ENCODE results near the gene ENOSF1.

The ENOSF1 gene

GRCh38 chr18:655445-655844, 57.0 kb downstream of the ENOSF1 start:
- Histone ChIP-seq H3K36me3 (ENCODE audit: insufficient read depth, low read length) (peaks cover 19% of the 10 kb centered on the region), H3K4me1 (ENCODE audit: insufficient read depth, low read length, poor library complexity, severe bottlenecking) (peaks cover 55% of the 10 kb centered on the region), H4K20me1 (ENCODE audit: insufficient read depth, low read length, poor library complexity, severe bottlenecking) (peaks cover 15% of the 10 kb centered on the region), H3K79me2 (ENCODE audit: insufficient read depth, low read length) (peaks cover 56% of the 10 kb centered on the region), H3K9me3 (ENCODE audit: insufficient read depth, low read depth, low read length) (no peaks in the 10 kb centered on the region), H3K4me3 (ENCODE audit: low read length, poor library complexity, severe bottlenecking) (peak overlapping the region; percentile 97), H2AFZ (ENCODE audit: low read length) (no peak overlapping the region), H3K9ac (ENCODE audit: low read depth, low read length, poor library complexity, severe bottlenecking) (peak overlapping the region; percentile 100), H3K9me2 (replicated peaks; ENCODE audit: low read depth, low read length) (no peaks in the 10 kb centered on the region), H3K4me2 (ENCODE audit: low read depth, low read length, poor library complexity, severe bottlenecking) (peak overlapping the region; percentile 95), H3K27me3 (ENCODE audit: insufficient read depth, low read length, poor library complexity, severe bottlenecking) (peaks cover 6% of the 10 kb centered on the region), H3F3A (ENCODE audit: low read depth) (no peaks in the 10 kb centered on the region)
- TF ChIP-seq EZH2phosphoT487 (IDR thresholded peaks at IDR 0.05; ENCODE audit: borderline replicate concordance) (no peak), CTCF (conservative IDR thresholded peaks at IDR 0.05; ENCODE audit: low read length) (no peak)

GRCh38 chr18:654601-655000, 57.8 kb downstream of the ENOSF1 start:
- Histone ChIP-seq H3K9me2 (replicated peaks; ENCODE audit: low read depth, low read length) (no peaks in the 10 kb centered on the region), H2AFZ (ENCODE audit: low read length) (no peak overlapping the region), H3K9me3 (ENCODE audit: insufficient read depth, low read depth, low read length) (no peaks in the 10 kb centered on the region), H3K27me3 (ENCODE audit: insufficient read depth, low read length, poor library complexity, severe bottlenecking) (peaks cover 6% of the 10 kb centered on the region), H3F3A (ENCODE audit: low read depth) (no peaks in the 10 kb centered on the region), H3K36me3 (ENCODE audit: insufficient read depth, low read length) (peaks cover 10% of the 10 kb centered on the region; the same call in 1 of the 2 replicates), H3K4me3 (ENCODE audit: low read length, poor library complexity, severe bottlenecking) (no peak overlapping the region), H3K79me2 (ENCODE audit: insufficient read depth, low read length) (peaks cover 48% of the 10 kb centered on the region), H3K9ac (ENCODE audit: low read depth, low read length, poor library complexity, severe bottlenecking) (no peak overlapping the region), H4K20me1 (ENCODE audit: insufficient read depth, low read length, poor library complexity, severe bottlenecking) (peaks cover 7% of the 10 kb centered on the region), H3K4me1 (ENCODE audit: insufficient read depth, low read length, poor library complexity, severe bottlenecking) (peaks cover 55% of the 10 kb centered on the region), H3K4me2 (ENCODE audit: low read depth, low read length, poor library complexity, severe bottlenecking) (no peak overlapping the region)
- TF ChIP-seq EZH2phosphoT487 (IDR thresholded peaks at IDR 0.05; ENCODE audit: borderline replicate concordance) (no peak), CTCF (conservative IDR thresholded peaks at IDR 0.05; ENCODE audit: low read length) (no peak)

GRCh38 chr18:653512-653911, 58.9 kb downstream of the ENOSF1 start:
- H3K9ac ChIP-seq (ENCODE audit: low read depth, low read length, poor library complexity, severe bottlenecking) = no peak overlapping the region
- peaks cover 50% of the 10 kb centered on the region for H3K4me1 ChIP-seq (ENCODE audit: insufficient read depth, low read length, poor library complexity, severe bottlenecking)
- H3K36me3 ChIP-seq (ENCODE audit: insufficient read depth, low read length) = no peaks in the 10 kb centered on the region
- H3F3A ChIP-seq (ENCODE audit: low read depth) = no peaks in the 10 kb centered on the region
- no peak overlapping the region for H3K4me2 ChIP-seq (ENCODE audit: low read depth, low read length, poor library complexity, severe bottlenecking)
- peaks cover 37% of the 10 kb centered on the region for H3K79me2 ChIP-seq (ENCODE audit: insufficient read depth, low read length)
- no peak overlapping the region for H2AFZ ChIP-seq (ENCODE audit: low read length)
- H3K9me3 ChIP-seq (ENCODE audit: insufficient read depth, low read depth, low read length) = no peaks in the 10 kb centered on the region
- TF ChIP-seq CTCF (conservative IDR thresholded peaks at IDR 0.05; ENCODE audit: low read length) (no peak), EZH2phosphoT487 (IDR thresholded peaks at IDR 0.05; ENCODE audit: borderline replicate concordance) (no peak)
- H3K27me3 ChIP-seq (ENCODE audit: insufficient read depth, low read length, poor library complexity, severe bottlenecking) = peaks cover 6% of the 10 kb centered on the region
- H3K9me2 ChIP-seq (replicated peaks; ENCODE audit: low read depth, low read length) = no peaks in the 10 kb centered on the region
- H3K4me3 ChIP-seq (ENCODE audit: low read length, poor library complexity, severe bottlenecking) = no peak overlapping the region
- no peaks in the 10 kb centered on the region for H4K20me1 ChIP-seq (ENCODE audit: insufficient read depth, low read length, poor library complexity, severe bottlenecking)
